GM06990 (cell line): ENCODE results near the gene PLXNA3.

Source experiments
- DNase-seq: peaks from one replicate; pipeline ENCODE4 v3.0.0-alpha.2; 2011; ENCODE audit not compliant: insufficient read length; ENCODE audit errors: extremely low read depth
- H3K27me3 ChIP-seq: replicated peaks from 2 replicates; pipeline ENCODE4 v1.6.0; 2011; ENCODE audit warnings: low read length; ENCODE audit not compliant: control insufficient read depth, insufficient read depth
- H3K36me3 ChIP-seq: 2 replicates; pipeline ENCODE4 v1.5.1; 2011; ENCODE audit warnings: low read length; ENCODE audit not compliant: control insufficient read depth, insufficient read depth
- H3K4me3 ChIP-seq: replicated peaks from 2 replicates; pipeline ENCODE4 v1.5.1; 2011; ENCODE audit warnings: low read depth, mild to moderate bottlenecking, control low read depth, low read length
- TF ChIP-seq, protein P1 (sequence below): IDR thresholded peaks from 2 replicates; pipeline ENCODE4 v1.5.1; 2011; ENCODE audit warnings: low read length, control low read depth, mild to moderate bottlenecking, inconsistent platforms; ENCODE audit not compliant: insufficient read depth, poor library complexity, severe bottlenecking

Gene PLXNA3

DNA sequence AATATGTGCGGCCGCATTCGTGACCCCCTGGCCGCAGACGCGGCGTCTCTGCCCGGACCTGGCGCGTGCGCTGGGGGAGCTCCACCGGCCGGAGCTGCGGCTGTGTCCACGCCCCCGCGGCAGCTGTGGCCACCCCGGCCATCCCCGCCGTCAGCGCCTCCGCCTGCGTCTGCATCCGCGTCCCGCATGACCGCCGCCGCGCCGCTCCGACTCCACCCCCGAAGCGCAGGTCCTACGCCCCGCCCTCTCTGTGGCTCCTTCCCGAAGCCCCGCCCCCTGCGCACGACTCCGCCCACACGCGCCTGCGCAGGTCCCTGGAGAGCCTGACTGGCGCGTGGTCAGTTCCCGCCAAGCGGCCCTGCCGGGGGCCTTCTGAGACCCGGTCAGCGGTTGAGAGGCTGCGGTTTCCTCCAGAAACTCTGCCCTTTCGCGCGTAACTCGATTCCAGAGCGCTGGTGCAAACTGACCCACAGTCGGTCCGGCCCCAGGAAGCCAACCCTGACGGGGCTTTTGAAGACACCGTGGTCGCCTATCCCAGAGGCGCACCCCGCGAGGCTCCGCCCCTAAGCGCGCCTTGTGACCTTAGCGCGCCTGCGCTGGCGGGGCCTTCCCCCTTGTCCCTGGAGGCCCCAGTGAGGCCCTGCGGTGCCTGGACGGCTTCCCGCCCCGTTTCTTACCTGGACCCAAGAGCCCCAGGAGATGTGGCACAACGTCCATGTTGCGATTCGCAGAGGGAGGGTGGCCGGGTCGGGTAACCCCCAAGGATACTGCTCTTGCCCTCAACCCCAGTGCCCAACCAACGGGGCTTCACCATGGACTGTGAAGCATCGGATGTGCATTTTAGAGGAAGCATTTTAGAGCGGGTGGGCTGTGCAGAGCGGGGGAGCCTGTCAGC is 20.9 kb downstream of the PLXNA3 start, which contains the start of gene LAGE3:
Gene LAGE3, minus strand, starts transcription at position 554 of the 895 bp plus-strand sequence. Its CDS starts 366 bp downstream, at position 188.
- Histone ChIP-seq H3K4me3 (peak within 1 kb of the TSS; percentile 64), H3K36me3 (no peaks in the 10 kb centered on the region), H3K27me3 (no peaks in the 10 kb centered on the region)
- peak; percentile 94 for DNase-seq
- TF ChIP-seq, protein P1, sequence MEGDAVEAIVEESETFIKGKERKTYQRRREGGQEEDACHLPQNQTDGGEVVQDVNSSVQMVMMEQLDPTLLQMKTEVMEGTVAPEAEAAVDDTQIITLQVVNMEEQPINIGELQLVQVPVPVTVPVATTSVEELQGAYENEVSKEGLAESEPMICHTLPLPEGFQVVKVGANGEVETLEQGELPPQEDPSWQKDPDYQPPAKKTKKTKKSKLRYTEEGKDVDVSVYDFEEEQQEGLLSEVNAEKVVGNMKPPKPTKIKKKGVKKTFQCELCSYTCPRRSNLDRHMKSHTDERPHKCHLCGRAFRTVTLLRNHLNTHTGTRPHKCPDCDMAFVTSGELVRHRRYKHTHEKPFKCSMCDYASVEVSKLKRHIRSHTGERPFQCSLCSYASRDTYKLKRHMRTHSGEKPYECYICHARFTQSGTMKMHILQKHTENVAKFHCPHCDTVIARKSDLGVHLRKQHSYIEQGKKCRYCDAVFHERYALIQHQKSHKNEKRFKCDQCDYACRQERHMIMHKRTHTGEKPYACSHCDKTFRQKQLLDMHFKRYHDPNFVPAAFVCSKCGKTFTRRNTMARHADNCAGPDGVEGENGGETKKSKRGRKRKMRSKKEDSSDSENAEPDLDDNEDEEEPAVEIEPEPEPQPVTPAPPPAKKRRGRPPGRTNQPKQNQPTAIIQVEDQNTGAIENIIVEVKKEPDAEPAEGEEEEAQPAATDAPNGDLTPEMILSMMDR = no peak

DNA sequence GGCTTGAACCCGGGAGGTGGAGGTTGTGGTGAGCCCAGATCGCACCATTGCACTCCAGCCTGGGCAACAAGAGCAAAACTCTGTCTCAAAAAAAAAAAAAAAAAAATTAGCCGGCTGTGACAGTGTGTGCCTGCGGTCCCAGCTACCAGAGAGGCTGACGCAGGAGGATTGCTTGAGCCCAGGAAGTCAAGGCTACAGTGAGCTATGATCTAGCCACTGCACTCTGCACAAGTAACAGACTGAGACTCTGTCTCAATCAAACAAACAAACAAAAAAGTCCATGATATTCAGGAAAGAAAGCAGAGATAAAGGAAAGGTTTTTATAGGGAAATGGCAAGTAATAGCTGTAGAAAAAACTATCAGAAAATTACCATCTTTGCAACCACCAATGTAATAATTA is 23.1 kb downstream of the PLXNA3 start:
- H3K36me3 ChIP-seq = peaks cover 4% of the 10 kb centered on the region
- DNase-seq = no peak
- H3K27me3 ChIP-seq = no peaks in the 10 kb centered on the region
- no peak overlapping the region for H3K4me3 ChIP-seq
- TF ChIP-seq, protein P1 = no peak

DNA sequence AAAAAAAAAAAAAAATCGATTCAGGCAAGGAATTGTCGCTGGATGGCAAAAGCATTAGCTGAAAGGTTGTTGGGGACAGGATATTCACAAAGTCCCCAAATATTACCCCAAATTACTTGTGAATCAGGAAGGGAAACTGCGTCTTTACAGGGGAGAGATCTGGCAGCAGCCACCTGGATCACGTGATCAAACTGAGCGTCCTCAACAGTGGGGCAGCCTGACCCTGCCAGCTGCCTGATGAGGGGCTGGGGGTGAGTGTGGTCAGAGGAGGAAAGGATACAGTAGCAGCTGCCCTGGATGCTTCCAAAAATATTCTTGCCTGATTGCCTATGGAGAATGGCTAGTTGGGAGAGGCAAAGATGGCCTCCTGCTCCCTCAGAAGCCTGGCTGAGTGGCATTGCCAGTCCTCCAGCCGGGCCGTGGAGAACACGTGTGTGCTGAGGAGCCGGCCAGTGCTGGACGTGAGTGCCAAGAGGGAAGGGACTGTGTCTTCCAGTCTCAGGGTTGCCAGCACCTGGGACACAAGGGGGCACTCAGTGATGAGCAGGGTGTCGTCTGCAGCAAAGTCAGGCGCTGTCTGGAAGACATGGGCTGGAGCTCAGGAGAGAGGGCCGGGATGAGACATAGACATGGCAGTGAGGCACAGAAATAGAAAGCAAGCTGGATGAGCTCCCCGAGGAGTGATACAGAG is 24.0 kb downstream of the PLXNA3 start:
- H3K4me3 ChIP-seq = no peak overlapping the region
- H3K27me3 ChIP-seq = no peaks in the 10 kb centered on the region
- TF ChIP-seq, protein P1 = no peak
- no peak for DNase-seq
- H3K36me3 ChIP-seq = peaks cover 4% of the 10 kb centered on the region

DNA sequence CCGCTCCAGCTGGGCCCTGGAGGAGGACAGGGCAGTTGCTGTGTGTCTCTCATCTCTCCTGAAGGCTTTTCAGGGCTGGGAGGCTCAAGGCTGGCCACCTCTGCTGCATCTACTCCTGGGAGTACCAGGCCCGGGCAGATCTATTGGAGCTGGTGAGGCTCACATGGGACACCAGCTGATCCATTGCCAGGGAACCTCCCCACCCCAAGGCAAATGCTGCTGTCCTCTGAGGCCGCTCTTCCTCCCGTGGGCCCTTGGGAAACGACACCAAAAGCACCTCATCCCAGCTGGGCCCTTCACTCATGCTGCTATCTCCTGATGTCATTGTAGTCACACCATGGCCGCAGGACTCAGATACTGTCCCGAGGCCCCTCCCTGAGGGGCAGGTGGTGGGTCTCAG is 24.7 kb downstream of the PLXNA3 start:
- TF ChIP-seq, protein P1 = no peak
- no peak for DNase-seq
- Histone ChIP-seq H3K36me3 (peaks cover 4% of the 10 kb centered on the region), H3K27me3 (no peaks in the 10 kb centered on the region), H3K4me3 (no peak overlapping the region)

DNA sequence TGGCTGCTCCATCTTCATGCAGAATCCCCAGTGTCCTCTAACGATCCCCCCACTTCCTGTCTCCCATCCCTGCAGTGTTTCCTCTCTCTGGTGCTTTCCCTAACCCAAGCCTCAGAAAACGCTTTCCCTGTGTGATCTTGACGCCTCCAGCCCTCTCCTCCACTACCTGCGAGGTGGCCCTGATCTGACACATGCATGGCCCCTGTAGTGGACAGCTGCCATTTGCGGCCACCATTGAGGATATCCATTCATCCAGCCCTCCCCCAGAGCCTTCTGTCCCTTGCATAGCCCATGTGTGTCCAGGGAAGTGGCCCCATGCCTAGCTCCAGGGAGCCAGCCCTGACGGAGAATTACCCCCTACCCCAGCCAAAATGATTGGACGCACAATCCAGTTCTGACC is 25.2 kb downstream of the PLXNA3 start:
- H3K4me3 ChIP-seq = no peak overlapping the region
- TF ChIP-seq, protein P1 = no peak
- no peak for DNase-seq
- H3K36me3 ChIP-seq = peaks cover 5% of the 10 kb centered on the region
- H3K27me3 ChIP-seq = no peaks in the 10 kb centered on the region
